Mesendoderm (in vitro differentiated cells): Measurements from ENCODE around the gene NAT16.
"Not testable (repeated sequence)": the region's sequence is repeated elsewhere in the genome, so short reads cannot be mapped to it uniquely, and the experiment has no call there.

Source experiments
- DNase-seq: peaks from one replicate; pipeline ENCODE4 v3.0.0; 2013
- H2AK5ac ChIP-seq: 2 replicates; pipeline ENCODE4 v1.6.1; 2013; ENCODE audit warnings: low read length, inconsistent platforms
- H2BK120ac ChIP-seq: 2 replicates; pipeline ENCODE4 v1.6.1; 2013; ENCODE audit warnings: low read depth, mild to moderate bottlenecking, low read length, moderate library complexity, mixed read lengths
- H2BK15ac ChIP-seq: replicated peaks from 2 replicates; pipeline ENCODE4 v1.6.1; 2013; ENCODE audit warnings: low read depth, mild to moderate bottlenecking, moderate library complexity
- H2BK5ac ChIP-seq: 2 replicates; pipeline ENCODE4 v1.6.1; 2013; ENCODE audit warnings: low read length, inconsistent platforms
- H3K18ac ChIP-seq: 2 replicates; pipeline ENCODE4 v1.6.1; 2013; ENCODE audit warnings: mild to moderate bottlenecking, low read length, mixed read lengths
- H3K23ac ChIP-seq: one replicate; pipeline ENCODE4 v1.6.1; 2013; ENCODE audit warnings: low read length
- H3K27ac ChIP-seq: 2 replicates; pipeline ENCODE4 v1.5.1; 2013; ENCODE audit warnings: low read depth, mild to moderate bottlenecking, inconsistent platforms, low read length, moderate library complexity
- H3K27me3 ChIP-seq: 2 replicates; pipeline ENCODE4 v1.6.1; 2013; ENCODE audit warnings: low read length, control low read depth, mild to moderate bottlenecking, inconsistent platforms; ENCODE audit not compliant: insufficient read depth, poor library complexity
- H3K36me3 ChIP-seq: 2 replicates; pipeline ENCODE4 v1.6.1; 2013; ENCODE audit warnings: low read length, inconsistent platforms; ENCODE audit not compliant: control insufficient read depth, insufficient read depth
- H3K4ac ChIP-seq: one replicate; pipeline ENCODE4 v1.6.1; 2013; ENCODE audit warnings: low read depth, mild to moderate bottlenecking, low read length, moderate library complexity
- H3K4me1 ChIP-seq: 2 replicates; pipeline ENCODE4 v1.6.1; 2013; ENCODE audit warnings: low read depth, low read length, inconsistent platforms; ENCODE audit not compliant: control insufficient read depth
- H3K4me2 ChIP-seq: 2 replicates; pipeline ENCODE4 v1.6.1; 2013; ENCODE audit warnings: low read length
- H3K4me3 ChIP-seq: 2 replicates; pipeline ENCODE4 v1.5.1; 2013; ENCODE audit warnings: mild to moderate bottlenecking, low read length
- H3K56ac ChIP-seq: one replicate; pipeline ENCODE4 v1.6.1; 2013; ENCODE audit warnings: low read length
- H3K79me1 ChIP-seq: 2 replicates; pipeline ENCODE4 v1.6.1; 2013; ENCODE audit warnings: low read length, inconsistent platforms
- H3K79me2 ChIP-seq: 2 replicates; pipeline ENCODE4 v1.6.1; 2013; ENCODE audit warnings: mild to moderate bottlenecking, low read length; ENCODE audit not compliant: control insufficient read depth, insufficient read depth
- H3K9ac ChIP-seq: 2 replicates; pipeline ENCODE4 v1.6.1; 2013; ENCODE audit warnings: low read length, inconsistent platforms
- H4K5ac ChIP-seq: one replicate; pipeline ENCODE4 v1.6.1; 2013; ENCODE audit warnings: low read length
- H4K8ac ChIP-seq: one replicate; pipeline ENCODE4 v1.6.1; 2013; ENCODE audit warnings: low read depth, mild to moderate bottlenecking, control low read depth, low read length, moderate library complexity
- WGBS: extraction: QIAGEN DNeasy Blood & Tissue Kit; methylation state at CpG from one replicate; pipeline ENCODE4 v1.1.7; 2013; ENCODE audit warnings: low lambda C conversion rate, missing lambda C conversion rate; ENCODE audit not compliant: insufficient coverage; ENCODE audit errors: extremely low coverage; 5-methylcytosine and 5-hydroxymethylcytosine counted together
- small RNA-seq: library from polyadenylated mRNA; stranded (forward); fragments of <200 nt; extraction: miRNeasy Mini kit (QIAGEN cat#:217004); gene quantifications from one replicate; pipeline ENCODE3, GENCODE V24; 2013; ENCODE audit not compliant: insufficient read depth

The NAT16 gene

GRCh38 chr7:101123703-101124068, 56.4 kb downstream of the NAT16 start:
- H3K79me2 ChIP-seq = no peaks in the 10 kb centered on the region
- H3K27ac ChIP-seq = no peak overlapping the region
- no peak for DNase-seq
- H3K27me3 ChIP-seq = no peaks in the 10 kb centered on the region
- no peak overlapping the region for H3K4me3 ChIP-seq
- peaks cover 4% of the 10 kb centered on the region for H3K4me1 ChIP-seq
- no peak overlapping the region for H3K56ac ChIP-seq
- no peak overlapping the region for H3K23ac ChIP-seq
- H3K79me1 ChIP-seq = no peaks in the 10 kb centered on the region
- WGBS = no CpG with 5 or more reads among the region's 3 CpGs
- H3K9ac ChIP-seq = no peak overlapping the region
- no peak overlapping the region for H2BK5ac ChIP-seq
- H3K4me2 ChIP-seq = no peak overlapping the region
- no peak overlapping the region for H2AK5ac ChIP-seq
- H3K18ac ChIP-seq = no peak overlapping the region
- H3K36me3 ChIP-seq = no peaks in the 10 kb centered on the region
- H4K8ac ChIP-seq = no peak overlapping the region
- H3K4ac ChIP-seq = no peak overlapping the region
- H2BK15ac ChIP-seq = no peak overlapping the region
- H4K5ac ChIP-seq = no peak overlapping the region
- no peak overlapping the region for H2BK120ac ChIP-seq

DNA sequence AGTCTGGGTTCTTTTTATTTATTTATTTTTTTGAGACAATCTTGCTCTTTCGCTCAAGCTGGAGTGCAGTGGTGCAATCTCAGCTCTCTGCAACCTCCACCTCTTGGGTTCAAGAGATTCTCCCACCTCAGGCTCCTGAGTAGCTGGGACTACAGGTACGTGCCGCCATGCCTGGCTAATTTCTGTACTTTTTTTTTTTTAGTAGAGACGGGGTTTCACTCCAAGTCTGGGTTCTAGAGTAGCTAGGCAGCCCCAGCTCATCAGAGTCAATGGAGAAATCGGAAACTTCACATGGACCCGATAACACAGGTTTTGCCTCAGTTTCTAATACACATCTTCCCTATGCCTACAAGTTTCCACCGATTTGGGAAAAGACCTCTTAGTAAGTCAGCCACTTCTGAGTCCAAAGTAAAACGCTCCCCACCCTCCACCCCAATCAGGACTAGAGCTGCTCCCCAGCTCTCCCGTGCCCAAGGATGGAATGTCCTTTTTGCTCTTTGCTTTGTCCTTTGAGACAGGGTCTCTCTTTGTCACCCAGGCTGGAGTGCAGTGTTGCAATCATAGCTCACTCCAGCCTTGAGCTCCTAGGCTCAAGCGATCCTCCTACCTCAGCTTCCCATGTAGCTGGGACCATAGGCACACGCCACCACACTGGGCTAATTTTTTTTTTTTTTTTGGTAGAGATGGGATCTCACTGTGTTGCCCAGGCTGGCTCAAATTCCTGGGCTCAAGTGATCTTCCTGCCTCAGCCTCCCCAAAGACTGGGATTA, 57.0 kb downstream of the NAT16 start:
- H3K4me2 ChIP-seq = no peak overlapping the region
- no peak overlapping the region for H2BK5ac ChIP-seq
- H3K56ac ChIP-seq = peak overlapping the region; percentile 67
- H3K4ac ChIP-seq = no peak overlapping the region
- WGBS = no CpG with 5 or more reads among the region's 11 CpGs
- H4K5ac ChIP-seq = no peak overlapping the region
- no peaks in the 10 kb centered on the region for H3K79me1 ChIP-seq
- H2AK5ac ChIP-seq = no peak overlapping the region
- no peaks in the 10 kb centered on the region for H3K27me3 ChIP-seq
- H3K36me3 ChIP-seq = no peaks in the 10 kb centered on the region
- peaks cover 4% of the 10 kb centered on the region for H3K4me1 ChIP-seq
- H2BK15ac ChIP-seq = no peak overlapping the region
- H3K23ac ChIP-seq = no peak overlapping the region
- H3K79me2 ChIP-seq = no peaks in the 10 kb centered on the region
- DNase-seq = no peak
- H3K27ac ChIP-seq = peak overlapping the region; percentile 64
- H2BK120ac ChIP-seq = no peak overlapping the region
- no peak overlapping the region for H3K9ac ChIP-seq
- H4K8ac ChIP-seq = no peak overlapping the region
- H3K18ac ChIP-seq = peak overlapping the region; percentile 34
- H3K4me3 ChIP-seq = no peak overlapping the region

DNA sequence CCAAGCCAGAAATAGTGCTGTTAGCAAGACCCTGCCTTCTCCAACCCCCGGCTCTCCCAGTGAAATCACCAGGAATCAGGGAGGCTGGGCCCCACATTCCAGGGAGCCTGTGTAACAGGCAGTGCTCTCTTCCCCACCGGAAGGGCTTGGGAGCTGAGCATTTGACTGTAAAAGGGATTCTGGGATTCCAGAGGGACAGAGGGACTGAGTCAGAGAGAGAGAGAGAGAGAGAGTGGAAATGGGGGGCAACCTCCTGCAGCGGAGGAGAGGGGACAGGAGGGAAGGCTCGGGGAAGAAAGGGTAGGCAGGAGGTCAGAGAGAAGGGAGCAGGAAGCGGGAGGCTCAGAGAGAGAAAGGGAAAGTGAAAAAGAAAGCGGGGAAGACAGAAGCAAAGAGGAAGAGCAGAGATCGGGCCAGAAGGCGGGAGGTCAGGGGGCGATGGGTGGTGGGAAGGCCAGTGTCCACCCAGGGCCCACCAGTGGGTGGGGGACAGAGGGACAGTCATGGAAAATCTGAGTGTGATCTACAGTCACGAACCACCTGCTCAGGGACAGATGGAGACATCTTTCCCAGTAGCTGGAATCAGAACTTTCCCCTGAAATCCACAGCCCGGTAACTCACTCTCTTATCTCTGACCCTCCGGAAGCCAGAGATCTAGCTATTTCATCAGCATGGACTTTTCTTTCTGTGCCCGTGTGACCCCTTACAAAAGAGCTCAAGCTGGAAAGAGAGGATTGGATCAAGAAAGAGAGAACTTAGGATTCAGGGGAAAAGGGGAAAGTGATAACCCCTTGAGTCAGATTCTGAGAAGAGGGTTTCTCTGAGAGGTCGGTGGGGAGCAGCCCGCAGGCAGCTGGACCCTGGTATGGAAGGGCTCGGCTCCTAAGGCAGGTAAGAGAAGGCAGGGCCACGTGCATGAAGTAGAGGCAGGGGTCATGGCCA, 57.8 kb downstream of the NAT16 start:
- H2AK5ac ChIP-seq = no peak overlapping the region
- H4K8ac ChIP-seq = no peak overlapping the region
- H2BK5ac ChIP-seq = no peak overlapping the region
- H3K23ac ChIP-seq = no peak overlapping the region
- peak overlapping the region; percentile 19 for H2BK120ac ChIP-seq
- H3K36me3 ChIP-seq = no peaks in the 10 kb centered on the region
- H4K5ac ChIP-seq = no peak overlapping the region
- H3K4ac ChIP-seq = no peak overlapping the region
- no peak overlapping the region for H3K4me2 ChIP-seq
- peak; percentile 96 for DNase-seq
- H3K18ac ChIP-seq = peak overlapping the region; percentile 52
- H3K9ac ChIP-seq = peak overlapping the region; percentile 25
- no peaks in the 10 kb centered on the region for H3K79me2 ChIP-seq
- no CpG with 5 or more reads among the region's 17 CpGs for WGBS
- no peak overlapping the region for H2BK15ac ChIP-seq
- peak overlapping the region; percentile 67 for H3K56ac ChIP-seq
- H3K27ac ChIP-seq = peak overlapping the region; percentile 64
- H3K79me1 ChIP-seq = no peaks in the 10 kb centered on the region
- H3K4me1 ChIP-seq = peaks cover 4% of the 10 kb centered on the region
- H3K4me3 ChIP-seq = no peak overlapping the region
- H3K27me3 ChIP-seq = no peaks in the 10 kb centered on the region

DNA sequence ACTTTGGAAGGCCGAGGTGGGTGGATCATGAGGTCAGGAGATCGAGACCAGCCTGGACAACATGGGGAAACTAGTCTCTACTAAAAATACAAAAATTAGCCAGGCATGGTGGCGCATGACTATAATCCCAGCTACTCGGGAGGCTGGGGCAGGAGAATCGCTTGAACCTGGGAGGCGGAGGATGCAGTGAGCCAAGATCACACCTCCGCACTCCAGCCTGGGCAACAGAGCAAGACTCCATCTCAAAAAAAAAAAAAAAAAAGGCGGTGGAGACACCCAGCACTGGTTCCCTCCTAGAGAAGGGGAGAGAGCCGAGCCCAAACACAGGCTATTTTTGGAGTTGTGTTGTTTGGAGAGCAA, 58.5 kb downstream of the NAT16 start:
- H3K4me3 ChIP-seq, H3K79me1 ChIP-seq: not testable (repeated sequence)
- WGBS = no CpG with 5 or more reads among the region's 9 CpGs

More for the DNA sequence above, 58.5 kb downstream of the NAT16 start:
- H3K4ac ChIP-seq, H3K9ac ChIP-seq, H4K5ac ChIP-seq, H3K36me3 ChIP-seq, H3K4me2 ChIP-seq, H2BK15ac ChIP-seq, H3K4me1 ChIP-seq, H4K8ac ChIP-seq, H3K79me2 ChIP-seq, H2BK120ac ChIP-seq, H3K23ac ChIP-seq, DNase-seq, H3K27me3 ChIP-seq, H2AK5ac ChIP-seq, H2BK5ac ChIP-seq: not testable (repeated sequence)
- Histone ChIP-seq H3K18ac (peak overlapping the region; percentile 52), H3K27ac (peak overlapping the region; percentile 61), H3K56ac (peak overlapping the region; percentile 34)

Small RNAs within 50 kb of the gene (small RNA-seq; reads per million reads assigned to genes)
- gene MIR4653 = 0.54 reads per million
